ENCODE measurements around the gene RNF13.

RNF13 gene

GRCh38 chr3:149902498-149903139, 89.6 kb downstream of the RNF13 start:
- ChIA-PET CTCF (interaction anchor here (0.6 to 1.2 kb wide), 4 partner anchors 23 to 720 kb away, joined by 3 to 6 read pairs (median 4); no protein-coding TSS in a partner anchor), POLR2A (ENCODE audit: low non-redundant PET) (no interaction called here)
- DNase-seq (ENCODE audit: low spot score) = no peak
- peak; percentile 30 for TF ChIP-seq CTCF (conservative IDR thresholded peaks at IDR 0.05; ENCODE audit: low read depth)
- no peak overlapping the region for H3K27ac ChIP-seq

- CTCF ChIA-PET = no interaction called here
Observed at GRCh38 chr3:149906036-149906435, 93.0 kb downstream of the RNF13 start.

GRCh38 chr3:149908424-149908957, 95.5 kb downstream of the RNF13 start:
- no peak for DNase-seq (ENCODE audit: low spot score)
- H3K27ac ChIP-seq = no peak overlapping the region
- no peak for TF ChIP-seq CTCF (conservative IDR thresholded peaks at IDR 0.05; ENCODE audit: low read depth)
- CTCF ChIA-PET = interaction anchor here (0.7 to 1.4 kb wide), 2 partner anchors 16 to 77 kb away, joined by 5 read pairs; no protein-coding TSS in a partner anchor
- POLR2A ChIA-PET (ENCODE audit: low non-redundant PET) = no interaction called here

More at GRCh38 chr3:149906036-149906435, 93.0 kb downstream of the RNF13 start:
- DNase-seq (ENCODE audit: low spot score) = no peak
- POLR2A ChIA-PET (ENCODE audit: low non-redundant PET) = no interaction called here
- no peak overlapping the region for H3K27ac ChIP-seq
- TF ChIP-seq CTCF (conservative IDR thresholded peaks at IDR 0.05; ENCODE audit: low read depth) = no peak

DNA sequence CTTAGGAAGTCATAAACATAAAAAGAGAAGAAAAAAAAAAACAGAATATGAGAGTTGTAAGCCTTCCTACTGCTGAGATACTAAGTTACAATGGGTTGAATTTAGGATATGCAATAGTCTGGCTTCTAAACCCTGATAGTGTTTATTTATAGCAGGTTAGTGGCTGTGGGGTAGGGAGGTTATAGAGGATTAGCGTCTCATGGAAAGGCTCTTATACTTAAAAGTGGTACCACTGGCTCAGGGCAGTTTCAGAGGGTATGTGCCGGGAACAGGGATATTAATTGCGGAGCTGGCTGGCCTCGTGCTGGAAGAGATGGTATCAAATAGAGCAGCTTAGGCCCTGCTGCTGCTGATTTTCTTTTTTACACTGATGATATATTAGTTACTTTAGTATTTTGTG, 96.9 kb downstream of the RNF13 start:
- no peak overlapping the region for H3K27ac ChIP-seq
- ChIA-PET POLR2A (ENCODE audit: low non-redundant PET) (no interaction called here), CTCF (no interaction called here)
- no peak for DNase-seq (ENCODE audit: low spot score)
- no peak for TF ChIP-seq CTCF (conservative IDR thresholded peaks at IDR 0.05; ENCODE audit: low read depth)

DNA sequence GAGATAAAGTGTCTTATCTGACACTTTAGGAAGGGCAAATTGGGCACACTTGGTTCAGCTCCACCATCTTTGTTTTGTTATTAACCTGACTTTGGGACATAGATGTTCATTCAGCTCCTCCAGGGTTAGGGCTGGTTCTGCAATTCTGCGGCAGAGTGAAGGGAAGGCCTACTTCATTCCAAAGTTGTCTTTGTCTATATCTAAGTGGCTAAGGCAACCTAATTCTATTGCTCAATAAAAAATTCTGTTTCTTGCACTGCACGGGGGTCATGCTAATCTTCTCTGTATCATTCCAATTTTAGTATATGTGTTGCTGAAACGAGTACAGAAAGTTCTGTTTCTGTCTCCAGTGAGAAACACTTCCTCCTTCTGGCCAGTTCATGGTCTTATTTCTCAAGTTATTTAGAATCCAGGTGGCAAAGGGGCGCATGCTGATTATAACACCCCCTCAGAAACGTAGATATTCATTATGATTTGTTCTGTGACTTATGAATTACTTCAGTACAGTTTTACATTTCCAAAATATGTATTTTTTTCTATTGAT, 104.2 kb downstream of the RNF13 start:
- CTCF ChIA-PET = interaction anchor here (0.8 kb wide), 1 partner anchor 29 kb away, joined by 3 read pairs; no protein-coding TSS in a partner anchor
- H3K27ac ChIP-seq = no peak overlapping the region
- no peak for DNase-seq (ENCODE audit: low spot score)
- no peak for TF ChIP-seq CTCF (conservative IDR thresholded peaks at IDR 0.05; ENCODE audit: low read depth)
- POLR2A ChIA-PET (ENCODE audit: low non-redundant PET) = no interaction called here

- DNase-seq (ENCODE audit: low spot score) = no peak
- no peak overlapping the region for H3K27ac ChIP-seq
- ChIA-PET CTCF (interaction anchor here (0.7 to 0.8 kb wide), 2 partner anchors 17 to 20 kb away, joined by 3 read pairs; no protein-coding TSS in a partner anchor), POLR2A (ENCODE audit: low non-redundant PET) (no interaction called here)
- TF ChIP-seq CTCF (conservative IDR thresholded peaks at IDR 0.05; ENCODE audit: low read depth) = no peak
Observed at GRCh38 chr3:149919509-149919908, 106.5 kb downstream of the RNF13 start.

Measured in RWPE1 (cell line).